Stimulated activated naive CD8-positive, alpha-beta T cell treated with anti-CD3 and anti-CD28 coated beads, Interleukin-15, amount 100 ng/mL, for 72 hours (primary cell): ENCODE measurements around the gene L3MBTL2.
"Not testable (repeated sequence)": the region's sequence is repeated elsewhere in the genome, so short reads cannot be mapped to it uniquely, and the experiment has no call there.

Experiments
- ATAC-seq: fragments of 150-1000 bp; cut with Tn5 transposase; 2 replicates; pipeline ENCODE4 v1.10.0; 2021; ENCODE audit warnings: mild to moderate bottlenecking, moderate library complexity
- DNase-seq, 2 donors: peaks; one replicate each; pipeline ENCODE4 v3.0.0; 2021 to 2022
- H3K27ac Mint-ChIP-seq, 2 donors: one replicate each; pipeline ENCODE4 v1.8.0; 2022; ENCODE audit warnings: mild to moderate bottlenecking in 2 of 2, mixed read lengths in 2 of 2, moderate library complexity in 2 of 2
- H3K27me3 Mint-ChIP-seq: one replicate; pipeline ENCODE4 v1.8.0; 2022; ENCODE audit warnings: mixed read lengths
- H3K4me1 Mint-ChIP-seq: one replicate; pipeline ENCODE4 v1.8.0; 2022; ENCODE audit warnings: mild to moderate bottlenecking, mixed read lengths
- H3K4me3 Mint-ChIP-seq, 2 donors: one replicate each; pipeline ENCODE4 v1.8.0; 2022; ENCODE audit warnings: mild to moderate bottlenecking in 2 of 2, mixed read lengths in 2 of 2, moderate library complexity in 1 of 2
- H3K9me3 Mint-ChIP-seq, 2 donors: one replicate each; pipeline ENCODE4 v1.8.0; 2022; ENCODE audit warnings: mixed read lengths in 2 of 2

Gene L3MBTL2

GRCh38 chr22:41204992-41205900 is at the start of gene L3MBTL2:
L3MBTL2 (plus strand) TSS chr22:41205312; CDS start chr22:41205363, 51 bp downstream.
- peak; percentile 96 to 98 for DNase-seq
- peaks cover 47% of the 10 kb centered on the region for H3K4me1 Mint-ChIP-seq
- H3K4me3 Mint-ChIP-seq = peak within 1 kb of the TSS; percentile 84 to 90
- H3K27me3 Mint-ChIP-seq = peaks cover 12% of the 10 kb centered on the region
- no peaks in the 10 kb centered on the region for H3K9me3 Mint-ChIP-seq
- peak within 1 kb of the TSS; percentile 88 to 95 for H3K27ac Mint-ChIP-seq
- peak; percentile 100 for ATAC-seq

- no peak overlapping the region for H3K4me3 Mint-ChIP-seq
Measured at GRCh38 chr22:41157083-41157482, 48.0 kb upstream of the L3MBTL2 start.

GRCh38 chr22:41169157-41169556 is 36.0 kb upstream of the L3MBTL2 start:
- no peak overlapping the region for H3K27ac Mint-ChIP-seq
- H3K4me1 Mint-ChIP-seq = peaks cover 4% of the 10 kb centered on the region
- H3K4me3 Mint-ChIP-seq = no peak overlapping the region
- DNase-seq = no peak
- no peak for ATAC-seq
- H3K9me3 Mint-ChIP-seq = no peaks in the 10 kb centered on the region
- H3K27me3 Mint-ChIP-seq = no peaks in the 10 kb centered on the region

More at GRCh38 chr22:41157083-41157482, 48.0 kb upstream of the L3MBTL2 start:
- Mint-ChIP-seq H3K4me1 (no peaks in the 10 kb centered on the region), H3K27me3 (no peaks in the 10 kb centered on the region), H3K9me3 (no peaks in the 10 kb centered on the region), H3K27ac (peak overlapping the region in 1 of 2 donors; percentile 74)
- DNase-seq (no peak), ATAC-seq (no peak)

DNA sequence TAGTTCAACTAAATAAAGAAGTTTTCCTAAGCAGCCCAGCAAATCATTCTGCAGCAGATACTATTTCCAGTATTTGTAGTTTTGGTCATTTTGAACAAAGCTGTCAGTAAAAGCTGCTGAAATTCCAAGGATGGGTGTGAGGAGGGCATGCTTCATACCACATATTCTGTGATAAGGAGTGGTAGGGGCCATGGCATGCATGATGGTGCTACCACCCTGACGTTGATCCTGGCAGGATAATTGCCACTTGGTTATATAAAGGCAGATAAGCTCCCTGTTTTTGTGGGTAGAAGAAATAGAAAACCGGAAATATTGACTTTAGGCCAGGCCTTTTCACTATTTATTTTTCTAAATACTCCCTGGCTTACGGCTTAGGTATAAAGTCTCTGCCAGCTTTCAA is 33.1 kb upstream of the L3MBTL2 start:
- ATAC-seq = no peak
- H3K27ac Mint-ChIP-seq = no peak overlapping the region
- H3K9me3 Mint-ChIP-seq = no peaks in the 10 kb centered on the region

GRCh38 chr22:41175546-41175945 is 29.6 kb upstream of the L3MBTL2 start:
- ATAC-seq = no peak
- H3K27ac Mint-ChIP-seq = no peak overlapping the region
- H3K27me3 Mint-ChIP-seq = no peaks in the 10 kb centered on the region
- H3K4me1 Mint-ChIP-seq = peaks cover 7% of the 10 kb centered on the region
- no peak for DNase-seq
- no peak overlapping the region for H3K4me3 Mint-ChIP-seq
- no peaks in the 10 kb centered on the region for H3K9me3 Mint-ChIP-seq

More for the DNA sequence above, 33.1 kb upstream of the L3MBTL2 start:
- Mint-ChIP-seq H3K27me3 (no peaks in the 10 kb centered on the region), H3K4me1 (peaks cover 7% of the 10 kb centered on the region), H3K4me3 (no peak overlapping the region)
- DNase-seq = no peak

GRCh38 chr22:41177040-41177621 is 28.0 kb upstream of the L3MBTL2 start:
- DNase-seq (no peak), ATAC-seq (no peak)
- Mint-ChIP-seq H3K4me1 (peaks cover 7% of the 10 kb centered on the region), H3K27me3 (no peaks in the 10 kb centered on the region), H3K27ac (peak overlapping the region in 1 of 2 donors; percentile 93), H3K9me3 (no peaks in the 10 kb centered on the region), H3K4me3 (no peak overlapping the region)

GRCh38 chr22:41177622-41178424 is 27.3 kb upstream of the L3MBTL2 start:
- peak overlapping the region in 1 of 2 donors; percentile 77 for H3K27ac Mint-ChIP-seq

GRCh38 chr22:41178425-41178975 is 26.6 kb upstream of the L3MBTL2 start:
- Mint-ChIP-seq H3K27me3 (no peaks in the 10 kb centered on the region), H3K27ac (peak overlapping the region in 1 of 2 donors; percentile 77), H3K4me3 (no peak overlapping the region), H3K4me1 (peaks cover 7% of the 10 kb centered on the region), H3K9me3 (no peaks in the 10 kb centered on the region)
- ATAC-seq (no peak), DNase-seq (no peak)

More at GRCh38 chr22:41177622-41178424, 27.3 kb upstream of the L3MBTL2 start:
- H3K4me3 Mint-ChIP-seq = no peak overlapping the region
- H3K27me3 Mint-ChIP-seq = no peaks in the 10 kb centered on the region
- H3K4me1 Mint-ChIP-seq = peaks cover 7% of the 10 kb centered on the region
- H3K9me3 Mint-ChIP-seq = no peaks in the 10 kb centered on the region
- DNase-seq = no peak
- ATAC-seq = no peak

- H3K4me1 Mint-ChIP-seq, H3K27me3 Mint-ChIP-seq, H3K4me3 Mint-ChIP-seq, DNase-seq, H3K9me3 Mint-ChIP-seq, ATAC-seq: not testable (repeated sequence)
- peak overlapping the region in 1 of 2 donors; percentile 43 for H3K27ac Mint-ChIP-seq
Measured at GRCh38 chr22:41180362-41180761, 24.8 kb upstream of the L3MBTL2 start.

GRCh38 chr22:41180926-41181325 is 24.2 kb upstream of the L3MBTL2 start:
- Mint-ChIP-seq H3K9me3 (no peaks in the 10 kb centered on the region), H3K4me3 (no peak overlapping the region), H3K4me1 (no peaks in the 10 kb centered on the region), H3K27ac (no peak overlapping the region), H3K27me3 (no peaks in the 10 kb centered on the region)
- ATAC-seq = peak; percentile 18
- DNase-seq = no peak

GRCh38 chr22:41181349-41182241 is 23.5 kb upstream of the L3MBTL2 start:
- no peaks in the 10 kb centered on the region for H3K27me3 Mint-ChIP-seq
- ATAC-seq (peak; percentile 35), DNase-seq (no peak)
- H3K4me1 Mint-ChIP-seq = no peaks in the 10 kb centered on the region
- no peaks in the 10 kb centered on the region for H3K9me3 Mint-ChIP-seq
- H3K4me3 Mint-ChIP-seq = no peak overlapping the region
- no peak overlapping the region for H3K27ac Mint-ChIP-seq

DNA sequence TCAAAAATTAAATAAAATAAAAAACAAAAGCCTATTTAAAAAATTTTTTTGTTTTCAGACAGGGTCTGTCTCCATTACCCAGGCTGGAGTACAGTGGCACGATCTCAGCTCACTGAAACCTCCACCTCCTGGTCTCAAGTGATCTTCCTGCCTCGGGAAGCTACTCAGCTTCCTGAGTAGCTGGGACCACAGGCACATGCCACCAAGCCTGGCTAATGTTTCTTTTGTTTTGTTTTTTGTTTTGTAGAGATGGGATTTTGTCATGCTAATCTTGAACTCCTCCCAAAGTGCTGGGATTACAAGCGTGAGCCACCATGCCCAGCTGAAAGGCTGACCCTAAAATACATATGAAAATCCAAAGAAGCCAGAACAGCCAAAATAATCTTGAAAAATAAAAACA is 20.4 kb upstream of the L3MBTL2 start:
- Mint-ChIP-seq H3K4me1 (no peaks in the 10 kb centered on the region), H3K27me3 (no peaks in the 10 kb centered on the region), H3K27ac (no peak overlapping the region), H3K9me3 (no peaks in the 10 kb centered on the region), H3K4me3 (no peak overlapping the region)
- no peak for ATAC-seq
- DNase-seq = no peak

DNA sequence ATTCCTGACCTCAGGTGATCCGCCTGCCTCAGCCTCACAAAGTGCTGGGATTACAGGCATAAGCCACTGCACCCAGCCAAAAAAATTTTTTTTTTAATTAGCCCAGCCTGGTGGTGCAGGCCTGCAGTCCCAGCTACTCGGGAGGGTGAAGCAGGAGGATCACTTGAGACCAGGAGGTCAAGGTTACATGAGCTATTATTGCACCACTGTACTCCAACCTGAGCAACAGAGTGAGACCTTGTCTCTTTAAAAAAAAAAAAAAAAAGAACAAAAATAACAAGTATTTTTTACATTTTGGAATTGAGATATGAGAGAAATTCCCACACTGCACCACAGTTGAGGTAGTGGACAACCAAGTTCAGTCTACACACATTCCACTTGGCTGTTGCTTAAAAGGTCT is 13.6 kb upstream of the L3MBTL2 start:
- Mint-ChIP-seq H3K4me1 (no peaks in the 10 kb centered on the region), H3K27ac (peak overlapping the region in 1 of 2 donors; percentile 27), H3K27me3 (no peaks in the 10 kb centered on the region), H3K4me3 (no peak overlapping the region), H3K9me3 (no peaks in the 10 kb centered on the region)
- ATAC-seq = no peak
- no peak for DNase-seq

DNA sequence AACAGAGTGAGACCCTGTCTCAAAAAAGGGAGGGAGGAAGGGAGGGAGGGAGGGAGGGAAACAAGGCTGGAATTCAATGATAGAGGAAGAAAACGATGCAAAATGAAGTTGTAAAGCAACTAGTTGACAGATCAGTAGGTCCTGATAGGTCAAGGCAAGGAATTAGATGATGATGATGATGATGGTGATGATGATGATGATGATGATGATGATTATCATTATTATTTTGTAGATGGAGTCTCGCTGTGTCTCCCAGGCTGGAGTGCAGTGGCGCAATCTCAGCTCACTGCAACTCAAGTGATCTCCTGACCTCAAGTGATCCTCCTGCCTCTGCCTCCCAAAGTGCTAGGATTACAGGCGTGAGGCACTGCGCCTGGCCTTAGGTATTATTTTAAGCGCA is 11.3 kb upstream of the L3MBTL2 start:
- Mint-ChIP-seq H3K4me1 (peaks cover 11% of the 10 kb centered on the region), H3K27me3 (no peaks in the 10 kb centered on the region), H3K4me3 (no peak overlapping the region), H3K27ac (no peak overlapping the region), H3K9me3 (no peaks in the 10 kb centered on the region)
- ATAC-seq (no peak), DNase-seq (no peak)
